H9 (cell line): ENCODE data around the gene VAMP8. TPM values are rescaled to one million over a fixed set of nuclear protein-coding genes. Genes with fewer than 3 reads are reported as not detected.
"Not testable (repeated sequence)": the region's sequence is repeated elsewhere in the genome, so short reads cannot be mapped to it uniquely, and the experiment has no call there.

Experiments
- DNase-seq: peaks from one replicate; pipeline ENCODE4 v3.0.0-alpha.2; 2017
- H2AFZ ChIP-seq: one replicate; pipeline ENCODE4 v1.6.1; 2013; ENCODE audit warnings: mild to moderate bottlenecking, low read length, control low read depth, moderate library complexity
- H2AK5ac ChIP-seq: 2 replicates; pipeline ENCODE4 v1.6.1; 2013; ENCODE audit warnings: low read length, control low read depth, mixed read lengths; ENCODE audit not compliant: insufficient read length
- H2BK120ac ChIP-seq: one replicate; pipeline ENCODE4 v1.6.1; 2013; ENCODE audit warnings: low read depth, mild to moderate bottlenecking, low read length, control low read depth, inconsistent platforms; ENCODE audit not compliant: poor library complexity, severe bottlenecking
- H2BK12ac ChIP-seq: 2 replicates; pipeline ENCODE4 v1.6.1; 2013; ENCODE audit warnings: low read length, control low read depth, mixed read lengths, low read depth; ENCODE audit not compliant: insufficient read length
- H2BK15ac ChIP-seq: 2 replicates; pipeline ENCODE4 v1.6.1; 2013; ENCODE audit warnings: low read depth, low read length, control low read depth
- H2BK20ac ChIP-seq: one replicate; pipeline ENCODE4 v1.6.1; 2013; ENCODE audit warnings: low read depth, mild to moderate bottlenecking, low read length, control low read depth, inconsistent platforms; ENCODE audit not compliant: poor library complexity, severe bottlenecking
- H2BK5ac ChIP-seq: 2 replicates; pipeline ENCODE4 v1.6.1; 2013; ENCODE audit warnings: low read length, control low read depth, mixed read lengths; ENCODE audit not compliant: insufficient read length
- H3K14ac ChIP-seq: 2 replicates; pipeline ENCODE4 v1.6.1; 2013; ENCODE audit warnings: low read length, control low read depth; ENCODE audit not compliant: insufficient read depth
- H3K18ac ChIP-seq: 2 replicates; pipeline ENCODE4 v1.6.1; 2013; ENCODE audit warnings: low read depth, mild to moderate bottlenecking, mixed read lengths, low read length, control low read depth; ENCODE audit not compliant: insufficient read length
- H3K23ac ChIP-seq: 2 replicates; pipeline ENCODE4 v1.6.1; 2013; ENCODE audit warnings: low read length, control low read depth, mixed read lengths, low read depth; ENCODE audit not compliant: insufficient read length
- H3K23me2 ChIP-seq: 2 replicates; pipeline ENCODE4 v1.6.1; 2013; ENCODE audit warnings: low read depth, mild to moderate bottlenecking, mixed read lengths, low read length, control low read depth; ENCODE audit not compliant: insufficient read length, poor library complexity, severe bottlenecking
- H3K27ac ChIP-seq: 2 replicates; pipeline ENCODE4 v1.5.1; 2013; ENCODE audit warnings: low read length, control low read depth, mixed read lengths, low read depth; ENCODE audit not compliant: insufficient read length
- H3K27me3 ChIP-seq: 2 replicates; pipeline ENCODE4 v1.6.1; 2013; ENCODE audit warnings: low read length, control low read depth, inconsistent platforms; ENCODE audit not compliant: insufficient read depth
- H3K4ac ChIP-seq: 2 replicates; pipeline ENCODE4 v1.6.1; 2013; ENCODE audit warnings: low read depth, mild to moderate bottlenecking, control low read depth, inconsistent platforms, low read length, moderate library complexity
- H3K4me1 ChIP-seq: 2 replicates; pipeline ENCODE4 v1.6.1; 2013; ENCODE audit warnings: low read length, control low read depth, inconsistent platforms; ENCODE audit not compliant: insufficient read depth
- H3K4me2 ChIP-seq: 2 replicates; pipeline ENCODE4 v1.6.1; 2013; ENCODE audit warnings: low read length, control low read depth, mixed read lengths; ENCODE audit not compliant: insufficient read length, insufficient read depth
- H3K56ac ChIP-seq: 2 replicates; pipeline ENCODE4 v1.6.1; 2013; ENCODE audit warnings: low read depth, mild to moderate bottlenecking, mixed read lengths, low read length, control low read depth; ENCODE audit not compliant: insufficient read length
- H3K79me1 ChIP-seq: 2 replicates; pipeline ENCODE4 v1.6.1; 2013; ENCODE audit warnings: low read depth, mild to moderate bottlenecking, moderate library complexity, low read length, control low read depth, inconsistent platforms; ENCODE audit not compliant: insufficient read depth, poor library complexity, severe bottlenecking
- H3K79me2 ChIP-seq: 2 replicates; pipeline ENCODE4 v1.6.1; 2013; ENCODE audit warnings: low read length, control low read depth, inconsistent platforms; ENCODE audit not compliant: insufficient read depth
- H3K9ac ChIP-seq: 2 replicates; pipeline ENCODE4 v1.6.1; 2013; ENCODE audit warnings: low read length, control low read depth, mixed read lengths; ENCODE audit not compliant: insufficient read length; ENCODE audit errors: extremely low read depth
- H3K9me3 ChIP-seq: one replicate; pipeline ENCODE4 v1.6.1; 2013; ENCODE audit warnings: low read depth, low read length, inconsistent platforms; ENCODE audit not compliant: control insufficient read depth
- H3T11ph ChIP-seq: one replicate; pipeline ENCODE4 v1.6.1; 2013; ENCODE audit warnings: mild to moderate bottlenecking, low read length, control low read depth, inconsistent platforms
- H4K20me1 ChIP-seq: one replicate; pipeline ENCODE4 v1.6.1; 2013; ENCODE audit not compliant: control insufficient read depth, insufficient read length, insufficient read depth
- H4K5ac ChIP-seq: 2 replicates; pipeline ENCODE4 v1.6.1; 2013; ENCODE audit warnings: low read depth, mild to moderate bottlenecking, mixed read lengths, low read length, control low read depth; ENCODE audit not compliant: insufficient read length
- H4K8ac ChIP-seq: replicated peaks from 2 replicates; pipeline ENCODE4 v1.6.1; 2013; ENCODE audit warnings: low read length, control low read depth, mixed read lengths, low read depth; ENCODE audit not compliant: insufficient read length
- H4K91ac ChIP-seq: 2 replicates; pipeline ENCODE4 v1.6.1; 2013; ENCODE audit warnings: low read depth, mild to moderate bottlenecking, moderate library complexity, mixed read lengths, low read length, control low read depth; ENCODE audit not compliant: insufficient read length
- H3K27ac Mint-ChIP-seq, 3 experiments: 2 replicates in 2 of 3; 3 replicates in 1 of 3; pipeline ENCODE4 v1.8.0; 2020 to 2021; ENCODE audit warnings: mixed read lengths in 3 of 3, mild to moderate bottlenecking in 1 of 3, moderate library complexity in 1 of 3
- H3K27me3 Mint-ChIP-seq: 2 replicates; pipeline ENCODE4 v1.8.0; 2021; ENCODE audit warnings: low read depth, mild to moderate bottlenecking, moderate library complexity, mixed read lengths
- H3K36me3 Mint-ChIP-seq, 3 experiments: 2 replicates in 2 of 3; 3 replicates in 1 of 3; pipeline ENCODE4 v1.8.0; 2020 to 2021; ENCODE audit warnings: low read depth in 3 of 3, mixed read lengths in 3 of 3; ENCODE audit not compliant: insufficient read depth in 1 of 3
- H3K4me1 Mint-ChIP-seq, 2 experiments: 2 replicates each; pipeline ENCODE4 v1.8.0; 2020; ENCODE audit warnings: mixed read lengths in 2 of 2
- H3K4me3 Mint-ChIP-seq, 2 experiments: 2 replicates in 1 of 2; 3 replicates in 1 of 2; pipeline ENCODE4 v1.8.0; 2020 to 2021; ENCODE audit warnings: mild to moderate bottlenecking in 2 of 2, mixed read lengths in 2 of 2, moderate library complexity in 1 of 2
- H3K9me3 Mint-ChIP-seq, 2 experiments: 2 replicates in 1 of 2; 3 replicates in 1 of 2; pipeline ENCODE4 v1.8.0; 2020; ENCODE audit warnings: mild to moderate bottlenecking in 2 of 2, mixed read lengths in 2 of 2, moderate library complexity in 1 of 2
- WGBS: extraction: QIAGEN DNeasy Blood & Tissue Kit; methylation state at CpG from one replicate; pipeline ENCODE4 v1.1.7; 2013; ENCODE audit warnings: missing lambda C conversion rate, low lambda C conversion rate, mixed read lengths; ENCODE audit not compliant: insufficient read length; ENCODE audit errors: extremely low coverage; 5-methylcytosine and 5-hydroxymethylcytosine counted together
- total RNA-seq: library from RNA; stranded (reverse); gene quantifications from 2 replicates; pipeline ENCODE4 v1.2.1, GENCODE V29; 2021

Gene VAMP8
- total RNA-seq, 1 experiment from 2014 or later: 33.4 TPM

DNA sequence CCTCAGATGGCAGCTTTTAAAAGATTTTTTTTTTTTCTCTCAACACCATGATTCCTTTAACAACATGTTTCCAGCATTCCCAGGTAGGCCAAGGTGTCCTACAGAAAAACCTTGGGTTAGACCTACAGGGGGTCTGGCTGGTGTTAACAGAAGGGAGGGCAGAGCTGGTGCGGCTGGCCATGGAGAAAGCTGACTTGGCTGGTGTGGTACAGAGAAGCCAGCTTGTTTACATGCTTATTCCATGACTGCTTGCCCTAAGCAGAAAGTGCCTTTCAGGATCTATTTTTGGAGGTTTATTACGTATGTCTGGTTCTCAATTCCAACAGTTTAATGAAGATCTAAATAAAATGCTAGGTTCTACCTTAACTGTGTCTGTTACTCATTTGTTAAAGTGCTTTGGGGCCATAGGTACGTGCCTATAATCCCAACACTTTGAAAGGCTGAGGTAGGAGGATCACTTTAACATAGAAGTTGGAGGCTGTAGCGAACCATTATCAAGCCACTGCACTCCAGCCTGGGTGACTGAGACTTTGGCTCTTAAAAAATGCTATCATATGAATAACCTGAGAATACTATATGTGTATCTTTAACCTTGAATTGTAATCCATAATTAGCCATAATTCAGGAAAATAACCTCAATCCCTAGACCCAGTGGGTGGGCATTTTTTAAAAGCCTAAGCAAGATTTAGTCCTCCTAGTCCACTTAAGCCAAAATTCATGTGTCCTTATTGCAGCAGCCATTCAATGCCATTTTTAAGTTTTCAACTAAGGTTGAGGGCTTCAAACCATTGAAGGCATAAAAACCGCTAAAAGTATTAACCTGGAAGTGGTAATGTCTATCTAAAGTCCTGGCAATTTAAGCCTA lies 32.2 kb upstream of the VAMP8 start:
- not testable (repeated sequence) for H4K5ac ChIP-seq, H3K27me3 Mint-ChIP-seq, H2BK20ac ChIP-seq, H2BK12ac ChIP-seq, H3K23ac ChIP-seq, H2BK120ac ChIP-seq, H3K4ac ChIP-seq, H4K8ac ChIP-seq, H3K14ac ChIP-seq, H3K56ac ChIP-seq, DNase-seq, H3K9ac ChIP-seq, H3K4me3 Mint-ChIP-seq, H4K91ac ChIP-seq, H3K4me2 ChIP-seq, H2AFZ ChIP-seq, H3K18ac ChIP-seq, H3K27me3 ChIP-seq, H3K79me1 ChIP-seq, H3K23me2 ChIP-seq, H3K27ac ChIP-seq, H3K9me3 Mint-ChIP-seq, H4K20me1 ChIP-seq, H2BK5ac ChIP-seq, H3K9me3 ChIP-seq, H2AK5ac ChIP-seq, H2BK15ac ChIP-seq, H3K4me1 ChIP-seq, H3T11ph ChIP-seq
- no CpG with 5 or more reads among the region's 5 CpGs for WGBS
- peaks cover 30 to 43% of the 10 kb centered on the region in 2 experiments for H3K4me1 Mint-ChIP-seq
- H3K36me3 Mint-ChIP-seq: peaks cover 44 to 75% (median 59%) of the 10 kb centered on the region in 3 experiments
- H3K79me2 ChIP-seq: peaks cover 13% of the 10 kb centered on the region
- H3K27ac Mint-ChIP-seq: peak overlapping the region in 1 of 3 experiments; percentile 60; a peak in 2 of 7 replicates
